Astrocyte of the cerebellum (primary cell): ENCODE results near the gene RPLP1.
A peak's percentile ranks its signal among the peaks of the same experiment; 100 is the strongest.

Experiments used
- DNase-seq: peaks from one replicate; pipeline ENCODE4 v3.0.0-alpha.2; 2011; ENCODE audit warnings: low read depth
- H3K4me3 ChIP-seq: 2 replicates; pipeline ENCODE4 v1.5.1; 2011; ENCODE audit warnings: mild to moderate bottlenecking, low read depth, low read length, moderate library complexity
- CTCF ChIP-seq: IDR thresholded peaks from 2 replicates; pipeline ENCODE4 v1.5.1; 2012; ENCODE audit warnings: low read length, low read depth, moderate library complexity, mild to moderate bottlenecking; ENCODE audit errors: missing control alignments
- in situ Hi-C: cut with HindIII; loops from 2 replicates; pipeline ENCODE4 v1.10.0; 2017; ENCODE audit warnings: low sequenced_read_pairs

Gene RPLP1

GRCh38 chr15:69466733-69467132, 14.1 kb downstream of the RPLP1 start:
- in situ Hi-C loops, result no loop called here
- no peak for TF ChIP-seq CTCF
- no peak overlapping the region for H3K4me3 ChIP-seq

GRCh38 chr15:69467636-69468035, 15.0 kb downstream of the RPLP1 start:
- TF ChIP-seq CTCF, result no peak
- no peak overlapping the region for H3K4me3 ChIP-seq
- in situ Hi-C loops, result no loop called here
- DNase-seq, result no peak

More at GRCh38 chr15:69466733-69467132, 14.1 kb downstream of the RPLP1 start:
- no peak for DNase-seq

- TF ChIP-seq CTCF, result no peak
- in situ Hi-C loops, result no loop called here
- H3K4me3 ChIP-seq, result no peak overlapping the region
- peak; percentile 75 for DNase-seq
These were observed 15.9 kb downstream of the RPLP1 start for GRCh38 chr15:69468241-69469121.

- no peak for TF ChIP-seq CTCF
- no peak for DNase-seq
- in situ Hi-C loops, result no loop called here
- H3K4me3 ChIP-seq, result no peak overlapping the region
These were observed 17.0 kb downstream of the RPLP1 start for GRCh38 chr15:69469467-69470201.

- in situ Hi-C loops, result no loop called here
These were observed 19.4 kb downstream of the RPLP1 start for GRCh38 chr15:69472046-69472445.

GRCh38 chr15:69472562-69472961, 19.9 kb downstream of the RPLP1 start:
- in situ Hi-C loops, result no loop called here
- H3K4me3 ChIP-seq, result no peak overlapping the region
- no peak for TF ChIP-seq CTCF
- no peak for DNase-seq

More at GRCh38 chr15:69472046-69472445, 19.4 kb downstream of the RPLP1 start:
- H3K4me3 ChIP-seq, result no peak overlapping the region
- no peak for TF ChIP-seq CTCF
- DNase-seq, result no peak
